K562 (cell line): ENCODE results near the gene MAGI1. TPM values are rescaled to one million over a fixed set of nuclear protein-coding genes. Genes with fewer than 3 reads are reported as not detected.

Experiments
- ATAC-seq: fragments of 200-7000 bp; cut with Tn5 transposase; 3 replicates; pipeline ENCODE4 v1.9.1; 2020; ENCODE audit warnings: moderate library complexity
- BruUV-seq: library from RNA; stranded (reverse); fragments of 400-500 nt; replicated peaks from 2 replicates; lab custom pipeline; 2021; lab: Mats Ljungman, UMichigan
- CTCF ChIA-PET: fragments of 300-600 bp; formaldehyde crosslinking; extraction: SDS; loops from one replicate; lab custom pipeline; 2021; ENCODE audit warnings: low intra/inter-chr PET ratio; lab: Yijun Ruan, JAX
- POLR2A ChIA-PET: fragments of 300-600, 350-650 bp; sonication (Branson Sonifier 250); formaldehyde crosslinking; extraction: SDS; loops from one replicate; lab custom pipeline; 2021; ENCODE audit warnings: antibody characterized with exemption, inconsistent platforms; lab: Yijun Ruan, JAX
- DNase-seq, 4 experiments: peaks; one replicate each; pipeline versions ENCODE4 v3.0.0 to v3.0.0-alpha.2; 2011 to 2018; ENCODE audit warnings: low spot score in 3 of 4, mixed read lengths in 3 of 4; ENCODE audit errors: extremely low read depth in 1 of 4
- FAIRE-seq: peaks from 2 replicates; lab custom pipeline; 2011; peaks lifted over from hg19 to GRCh38; lab: Jason Lieb, UNC
- H2AFZ ChIP-seq: 2 replicates; pipeline ENCODE4 v1.6.0; 2011; ENCODE audit warnings: low read depth, low read length, control low read depth, inconsistent platforms
- H3K27ac ChIP-seq: fragments of 200-600 bp; 3 replicates; pipeline ENCODE4 v1.8.0; 2011; ENCODE audit warnings: low read depth, mild to moderate bottlenecking, control low read depth, inconsistent platforms, low read length, moderate library complexity, mixed read lengths; ENCODE audit errors: extremely low read depth
- H3K27me3 ChIP-seq, 2 experiments: fragments of 300-600 bp in 1 of 2; 2 replicates in 1 of 2; 3 replicates in 1 of 2; pipeline versions ENCODE4 v1.6.0 to v1.8.0; 2011; ENCODE audit warnings: inconsistent platforms in 2 of 2, low read length in 2 of 2, mild to moderate bottlenecking in 1 of 2, mixed read lengths in 1 of 2, moderate library complexity in 1 of 2; ENCODE audit not compliant: control insufficient read depth in 2 of 2, insufficient read depth in 2 of 2
- H3K36me3 ChIP-seq: fragments of 300-600 bp; 3 replicates; pipeline ENCODE4 v1.8.0; 2011; ENCODE audit warnings: mild to moderate bottlenecking, low read length, inconsistent platforms; ENCODE audit not compliant: control insufficient read depth, insufficient read depth
- H3K4me1 ChIP-seq, 2 experiments: fragments of 200-600 bp in 1 of 2; replicated peaks in 1 of 2; 2 replicates in 1 of 2; 3 replicates in 1 of 2; pipeline versions ENCODE4 v1.5.1 to v1.8.0; 2011; ENCODE audit warnings: inconsistent platforms in 2 of 2, low read length in 2 of 2, mild to moderate bottlenecking in 1 of 2, mixed read lengths in 1 of 2, moderate library complexity in 1 of 2; ENCODE audit not compliant: control insufficient read depth in 2 of 2, insufficient read depth in 2 of 2
- H3K4me2 ChIP-seq: 2 replicates; pipeline ENCODE4 v1.6.1; 2011; ENCODE audit warnings: low read length, control low read depth, inconsistent platforms, mixed read lengths; ENCODE audit not compliant: insufficient read depth
- H3K4me3 ChIP-seq: fragments of 200-600 bp; sonication (generic), shearing (Covaris generic); 2 replicates; pipeline ENCODE4 v1.5.1; 2016; ENCODE audit warnings: control low read depth, inconsistent platforms
- H3K79me2 ChIP-seq: fragments of 200-600 bp; 3 replicates; pipeline ENCODE4 v1.8.0; 2011; ENCODE audit warnings: low read length, inconsistent platforms; ENCODE audit not compliant: control insufficient read depth, insufficient read depth
- H3K9ac ChIP-seq, 2 experiments: 2 replicates each; pipeline versions ENCODE4 v1.6.0 to v1.6.1; 2011; ENCODE audit warnings: low read depth in 2 of 2, low read length in 2 of 2, control low read depth in 1 of 2, inconsistent platforms in 1 of 2, mild to moderate bottlenecking in 1 of 2, mixed read lengths in 1 of 2; ENCODE audit not compliant: insufficient read depth in 1 of 2
- H3K9me1 ChIP-seq: one replicate; pipeline ENCODE4 v1.6.0; 2011; ENCODE audit warnings: inconsistent platforms, mild to moderate bottlenecking, low read length, moderate library complexity; ENCODE audit not compliant: control insufficient read depth, insufficient read depth
- H3K9me3 ChIP-seq: replicated peaks from 2 replicates; pipeline ENCODE4 v1.5.1; 2011; ENCODE audit warnings: low read depth, low read length, inconsistent platforms; ENCODE audit not compliant: control insufficient read depth, insufficient read depth
- H4K20me1 ChIP-seq: replicated peaks from 2 replicates; pipeline ENCODE4 v1.6.1; 2011; ENCODE audit warnings: low read length, inconsistent platforms, mixed read lengths; ENCODE audit not compliant: control insufficient read depth, insufficient read depth
- IFI16 ChIP-seq: fragments of 250-450 bp; sonication (Bioruptor Pico); IDR thresholded peaks from 2 replicates; pipeline ENCODE4 v2.1.2; 2022; ENCODE audit warnings: mild to moderate bottlenecking, inconsistent platforms
- NR4A1 ChIP-seq, 2 experiments: fragments of 250-450 bp in 1 of 2; fragments of 450-650 bp in 1 of 2; sonication (Bioruptor Pico) in 1 of 2; IDR thresholded peaks; 2 replicates each; pipeline versions ENCODE4 v1.4.0 to v1.6.1; 2016 to 2020; ENCODE audit warnings: mild to moderate bottlenecking in 2 of 2, missing compliant biosample characterization in 1 of 2, missing genetic modification characterization in 1 of 2, moderate library complexity in 1 of 2
- whole genome bisulfite sequencing: fragments of 100-300 bp; shearing (Covaris generic); methylation state at CpG from one replicate; pipeline ENCODE4 v1.1.6; 2016; ENCODE audit warnings: low coverage, mixed read lengths; ENCODE audit not compliant: insufficient coverage; ENCODE audit errors: missing lambda C conversion rate; 5-methylcytosine and 5-hydroxymethylcytosine counted together
- in situ Hi-C: fragments of 300-500 bp; cut with MboI; formaldehyde crosslinking; loops from 4 replicates; pipeline ENCODE4 v1.15.0; 2018; ENCODE audit warnings: inconsistent platforms, mixed read lengths
- intact Hi-C: fragments of 100-400 bp; cut with micrococcal nuclease; formaldehyde crosslinking; loops from 2 replicates; pipeline ENCODE4 v1.14.2; 2022
- polyA plus RNA-seq, 8 experiments: library from polyadenylated mRNA; depleted of rRNA in 4 of 8; stranded (reverse) in 5 of 8; unstranded in 3 of 8; fragments of >200 nt; fragmentation: Nextera tagmentation in 2 of 8; fragmentation: Illumina TruSeq in 1 of 8; extraction: Ambion mirVana in 2 of 8; extraction: Trizol in 1 of 8; gene quantifications; 2 replicates each; pipeline versions ENCODE4 v1.2.1 to v1.2.3, GENCODE V29; 2011 to 2014; ENCODE audit warnings: inconsistent platforms in 1 of 8, missing spikeins in 1 of 8
- total RNA-seq, 7 experiments: library from RNA; depleted of rRNA in 6 of 7; stranded (reverse); fragments of >200 nt in 6 of 7; fragmentation: Illumina TruSeq in 2 of 7; extraction: Trizol in 2 of 7; gene quantifications; 2 replicates each; pipeline versions ENCODE4 v1.2.1 to v1.2.3, GENCODE V29; 2011 to 2021; ENCODE audit warnings: low replicate concordance in 1 of 7
- TF ChIP-seq, protein P1 (sequence below): IDR thresholded peaks from 2 replicates; pipeline ENCODE4 v1.6.1; 2011; ENCODE audit not compliant: insufficient read length; ENCODE audit errors: extremely low read depth
- TF ChIP-seq, protein P2 (sequence below): sonication (generic); formaldehyde crosslinking; IDR thresholded peaks from 2 replicates; pipeline ENCODE4 v1.9.0; 2022; ENCODE audit warnings: mild to moderate bottlenecking, missing genetic modification reagents

The MAGI1 gene
- total and polyA plus RNA-seq, 9 of the 15 experiments (the other 6 are each of a cell fraction or from before 2014, with no cell fraction given) = 7.8 to 59.4 (median 43.2) TPM

DNA sequence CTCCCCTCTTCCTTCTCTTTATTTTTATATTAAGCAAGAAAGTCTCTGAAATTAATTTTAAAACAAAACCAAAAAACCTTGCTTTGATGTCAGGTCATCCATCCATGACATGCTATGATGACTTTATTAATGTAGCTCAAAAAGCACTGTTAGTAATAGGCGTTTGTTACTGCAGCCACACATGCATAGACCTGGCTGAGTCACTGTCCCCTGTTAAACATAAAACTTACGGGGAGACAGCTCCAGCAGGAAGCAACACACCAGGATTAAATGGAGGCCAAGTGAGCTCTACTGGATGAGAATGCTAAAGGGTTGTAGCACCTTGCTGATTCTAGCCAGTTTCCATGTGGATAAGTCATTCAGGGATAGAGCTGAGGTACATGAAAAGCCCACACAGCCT lies 661.1 kb downstream of the MAGI1 start (continued):
- TF ChIP-seq NR4A1 (CRISPR knock-in tag; IDR thresholded peaks at IDR 0.05) (no peak), NR4A1 (tag; IDR thresholded peaks at IDR 0.05) (no peak)
- TF ChIP-seq, protein P1, sequence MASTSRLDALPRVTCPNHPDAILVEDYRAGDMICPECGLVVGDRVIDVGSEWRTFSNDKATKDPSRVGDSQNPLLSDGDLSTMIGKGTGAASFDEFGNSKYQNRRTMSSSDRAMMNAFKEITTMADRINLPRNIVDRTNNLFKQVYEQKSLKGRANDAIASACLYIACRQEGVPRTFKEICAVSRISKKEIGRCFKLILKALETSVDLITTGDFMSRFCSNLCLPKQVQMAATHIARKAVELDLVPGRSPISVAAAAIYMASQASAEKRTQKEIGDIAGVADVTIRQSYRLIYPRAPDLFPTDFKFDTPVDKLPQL = no peak
- TF ChIP-seq, protein P2, sequence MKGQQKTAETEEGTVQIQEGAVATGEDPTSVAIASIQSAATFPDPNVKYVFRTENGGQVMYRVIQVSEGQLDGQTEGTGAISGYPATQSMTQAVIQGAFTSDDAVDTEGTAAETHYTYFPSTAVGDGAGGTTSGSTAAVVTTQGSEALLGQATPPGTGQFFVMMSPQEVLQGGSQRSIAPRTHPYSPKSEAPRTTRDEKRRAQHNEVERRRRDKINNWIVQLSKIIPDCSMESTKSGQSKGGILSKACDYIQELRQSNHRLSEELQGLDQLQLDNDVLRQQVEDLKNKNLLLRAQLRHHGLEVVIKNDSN (CRISPR knock-in tag) = no peak

DNA sequence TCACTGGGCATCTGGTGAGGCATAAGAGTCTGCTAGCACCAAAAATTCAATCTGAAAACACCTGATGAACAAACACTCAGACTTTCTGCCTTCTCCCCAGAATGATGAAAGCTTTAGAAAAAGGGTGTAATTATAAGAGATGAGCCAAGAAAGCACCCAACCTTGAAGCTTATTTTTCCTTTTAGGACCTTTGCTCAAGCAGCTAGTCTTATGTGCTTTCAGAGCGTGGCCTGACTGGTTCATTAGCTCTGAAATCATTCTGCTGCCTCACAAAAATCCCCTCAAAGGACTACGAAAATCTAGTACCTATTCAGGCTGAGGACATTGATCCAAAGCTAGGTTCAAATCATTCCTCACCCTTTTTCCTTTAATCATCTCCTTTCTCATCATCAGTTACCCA lies 662.3 kb downstream of the MAGI1 start:
- ATAC-seq = no peak
- Histone ChIP-seq H3K9me3 (no peaks in the 10 kb centered on the region), H3K27me3 (no peaks in the 10 kb centered on the region), H3K4me3 (no peak overlapping the region), H3K4me1 (no peaks in the 10 kb centered on the region), H3K27ac (no peak overlapping the region), H2AFZ (no peak overlapping the region), H3K9ac (no peak overlapping the region), H3K79me2 (no peaks in the 10 kb centered on the region), H4K20me1 (no peaks in the 10 kb centered on the region), H3K4me2 (no peak overlapping the region), H3K9me1 (no peaks in the 10 kb centered on the region), H3K36me3 (peaks cover 51% of the 10 kb centered on the region; the same call in 2 of the 3 replicates)
- intact Hi-C loops (no loop called here), in situ Hi-C loops (no loop called here)
- no peak for TF ChIP-seq IFI16 (CRISPR knock-in tag)
- no peak for DNase-seq
- BruUV-seq = no TSS peak
- ChIA-PET CTCF (no interaction called here), POLR2A (interaction anchor here (0.5 to 0.6 kb wide), 2 partner anchors 581 to 901 kb away, joined by 3 read pairs; no protein-coding TSS in a partner anchor)
- 63% methylated on average over 2 of the region's 2 CpGs for WGBS
- FAIRE-seq = no peak
